Stimulated activated CD8-positive, alpha-beta memory T cell treated with anti-CD3 and anti-CD28 coated beads, Interleukin-4, amount 100 ng/mL, for 1 hour (primary cell): ENCODE measurements around the gene RUNX1.

ENCODE experiments used
- DNase-seq, 2 donors: peaks; one replicate each; pipeline ENCODE4 v3.0.0-alpha.2; 2020; ENCODE audit warnings: low read depth in 2 of 2, low spot score in 1 of 2

The RUNX1 gene

DNA sequence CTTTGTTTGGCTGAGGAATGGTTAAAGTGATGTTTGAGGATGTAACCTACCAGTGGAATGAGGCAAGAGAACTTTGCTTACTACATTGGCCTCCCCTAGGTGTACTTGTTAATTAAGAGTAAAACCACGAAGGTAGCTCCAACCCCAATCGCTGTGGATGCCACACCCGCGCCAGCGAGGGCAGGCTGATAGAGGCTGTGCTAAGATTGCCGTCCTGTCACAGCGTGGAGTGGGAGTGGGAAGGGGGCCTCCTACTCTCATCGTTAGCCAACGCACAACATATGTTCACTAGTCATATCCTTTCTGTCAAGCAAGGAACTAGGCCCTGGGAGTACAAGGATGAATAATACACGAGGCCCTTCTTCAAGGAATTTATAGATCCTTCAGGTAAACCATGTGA lies 99.6 kb downstream of the RUNX1 start:
- DNase-seq = no peak

DNA sequence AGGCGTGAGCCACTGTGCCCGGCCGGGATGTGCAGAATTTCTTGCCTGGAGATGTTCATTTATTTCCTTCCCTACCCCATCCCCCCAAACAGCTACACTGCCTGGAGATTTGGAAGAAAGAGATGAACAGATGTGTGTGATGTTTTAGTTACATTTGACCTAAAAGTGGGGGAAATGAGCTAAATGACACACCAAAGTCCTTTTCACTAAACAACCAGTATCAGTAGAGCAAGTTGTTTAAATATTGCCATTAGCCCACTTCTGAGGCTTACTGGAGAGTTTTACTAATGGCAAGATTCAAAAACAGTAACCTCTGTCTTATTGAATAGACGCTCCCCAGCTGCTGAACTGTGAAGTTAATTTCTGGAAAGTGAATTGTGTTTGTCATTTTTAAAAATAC lies 100.1 kb downstream of the RUNX1 start:
- DNase-seq = no peak

DNA sequence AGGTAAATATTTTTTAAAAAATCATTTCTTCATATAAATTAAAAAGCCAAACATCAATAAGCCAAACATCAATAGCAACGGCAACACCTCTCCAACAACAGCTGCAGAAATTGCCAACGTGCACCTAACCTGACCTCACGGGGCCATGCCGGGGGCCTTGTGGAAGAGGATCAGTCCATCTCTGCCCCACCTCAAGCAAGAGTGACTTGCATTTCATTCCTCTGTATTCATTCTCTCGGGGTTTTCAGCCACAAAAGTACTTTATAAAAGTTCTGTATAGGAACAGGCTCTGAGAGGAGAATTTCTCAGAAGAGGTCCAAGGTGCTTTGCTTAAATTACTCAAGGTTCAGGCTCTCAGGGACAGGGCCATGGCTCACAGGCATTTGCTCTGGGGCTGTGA lies 100.9 kb downstream of the RUNX1 start:
- DNase-seq = no peak

DNA sequence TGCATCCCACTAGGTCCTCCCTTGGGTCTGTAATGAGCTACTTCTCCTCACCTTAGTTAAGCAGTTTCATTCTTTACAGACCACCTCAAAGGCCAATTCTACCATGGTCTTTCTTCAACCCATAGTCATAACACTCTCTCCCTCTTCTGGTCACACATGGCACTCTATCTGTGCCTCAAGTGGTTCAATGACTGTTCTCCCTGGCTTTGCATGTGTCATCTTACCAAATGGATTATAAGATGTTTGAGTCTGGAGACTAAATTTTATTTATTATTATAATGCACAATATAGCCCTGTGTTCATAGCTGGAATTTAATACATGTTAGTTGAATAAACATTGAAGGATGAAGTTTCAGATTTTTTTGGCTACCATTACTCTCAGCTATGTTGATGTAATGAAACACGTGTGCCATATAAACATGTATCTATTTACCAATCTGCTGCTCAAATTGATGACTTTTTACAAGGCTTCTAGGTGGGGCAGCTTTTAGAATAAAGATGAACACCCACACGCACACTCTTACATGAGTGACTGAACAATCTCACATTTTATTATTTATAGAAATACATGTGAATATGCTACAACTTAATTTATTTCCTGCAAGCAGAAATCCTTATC lies 102.1 kb downstream of the RUNX1 start:
- no peak for DNase-seq

DNA sequence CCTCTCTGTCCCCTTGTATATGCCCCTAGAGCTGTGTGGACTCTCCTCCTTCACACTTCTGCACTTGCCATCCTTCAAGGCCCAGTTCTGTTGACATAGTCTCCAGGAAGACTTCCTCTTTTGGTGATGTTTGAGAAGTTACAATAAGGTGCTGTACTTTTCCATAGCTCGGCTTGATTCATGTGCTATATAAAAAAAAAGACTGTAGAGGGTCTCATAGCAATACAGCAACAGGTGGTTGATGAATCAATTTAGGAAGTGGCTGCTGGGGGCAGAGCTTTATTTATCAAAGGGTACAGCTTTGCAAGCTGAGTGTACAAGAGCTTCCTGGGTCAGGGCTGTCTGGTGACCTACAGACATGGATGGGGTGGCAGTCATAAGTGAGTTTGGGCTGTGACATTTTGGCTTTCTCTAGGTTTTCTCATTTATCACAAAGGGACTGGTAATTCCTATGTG lies 102.7 kb downstream of the RUNX1 start:
- no peak for DNase-seq

DNA sequence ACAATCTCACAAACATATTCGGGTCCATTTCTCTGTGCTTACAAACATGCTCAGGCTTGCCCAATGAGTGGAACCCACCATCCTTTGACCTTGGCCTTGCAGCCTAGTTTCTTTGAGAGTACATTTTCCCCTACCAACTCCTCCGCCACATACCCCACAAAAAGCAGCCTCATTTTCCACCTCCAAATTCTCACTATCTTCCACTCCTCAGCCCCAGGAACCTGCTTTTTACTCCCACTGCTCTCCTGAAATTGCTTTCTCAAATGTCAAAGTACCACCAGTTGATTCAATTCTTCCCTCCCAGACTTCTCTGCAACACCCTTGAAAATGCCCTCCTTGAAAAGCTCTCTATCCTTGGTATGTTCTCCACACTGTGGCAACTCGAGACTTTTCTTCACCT lies 103.8 kb downstream of the RUNX1 start:
- no peak for DNase-seq

DNA sequence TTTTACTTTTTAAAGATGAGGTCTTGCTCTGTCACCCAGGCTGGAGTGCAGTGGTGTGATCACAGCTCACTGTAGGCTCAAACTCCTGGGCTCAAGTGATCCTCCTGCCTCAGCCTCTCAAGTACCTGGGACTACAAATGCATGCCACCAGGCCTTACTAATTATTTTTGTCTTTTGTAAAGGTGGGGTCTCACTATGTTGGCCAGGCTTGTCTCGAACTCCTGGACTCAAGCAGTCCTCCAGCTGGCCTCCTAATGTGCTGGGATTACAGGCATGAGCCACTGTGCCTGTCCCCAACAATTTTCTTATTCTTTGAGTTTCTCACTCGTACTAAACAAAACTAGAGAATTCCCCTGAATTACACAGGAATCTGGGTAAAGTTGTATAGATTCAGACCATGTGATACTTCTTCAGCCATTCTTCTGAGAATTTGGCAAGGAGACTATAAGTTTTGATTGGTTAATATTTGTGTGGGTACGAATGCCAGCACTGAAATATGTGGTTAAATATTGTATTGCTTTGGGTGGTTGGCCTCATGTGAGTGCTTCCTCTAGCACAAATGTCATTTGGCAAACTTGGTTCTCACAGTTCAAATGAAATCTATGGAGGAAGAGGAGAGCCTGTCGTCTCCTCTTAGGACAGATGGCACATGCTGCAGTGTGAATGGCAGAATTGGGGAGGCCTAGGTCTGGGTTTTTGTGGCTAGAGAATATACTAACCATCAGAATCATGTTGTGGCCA lies 104.9 kb downstream of the RUNX1 start:
- no peak for DNase-seq

DNA sequence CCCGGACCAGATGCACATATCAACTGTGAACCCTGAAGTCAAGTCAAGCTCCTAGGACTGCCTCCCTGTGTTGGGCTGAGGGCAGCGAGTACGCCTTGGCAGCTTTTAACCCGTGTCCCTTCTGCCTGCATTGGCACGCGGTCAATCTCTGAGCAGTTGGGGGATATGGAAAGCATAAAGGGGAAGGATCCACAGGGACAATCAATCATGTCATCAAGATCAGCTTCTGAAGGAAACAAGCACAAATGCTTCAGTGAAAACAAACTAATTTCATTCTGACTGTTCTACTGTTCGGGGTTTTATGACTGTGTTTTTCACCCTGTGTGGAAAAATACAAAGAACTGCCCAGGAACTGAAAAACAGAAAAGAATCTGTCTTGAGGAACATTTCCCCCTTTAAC lies 106.2 kb downstream of the RUNX1 start:
- DNase-seq = no peak

DNA sequence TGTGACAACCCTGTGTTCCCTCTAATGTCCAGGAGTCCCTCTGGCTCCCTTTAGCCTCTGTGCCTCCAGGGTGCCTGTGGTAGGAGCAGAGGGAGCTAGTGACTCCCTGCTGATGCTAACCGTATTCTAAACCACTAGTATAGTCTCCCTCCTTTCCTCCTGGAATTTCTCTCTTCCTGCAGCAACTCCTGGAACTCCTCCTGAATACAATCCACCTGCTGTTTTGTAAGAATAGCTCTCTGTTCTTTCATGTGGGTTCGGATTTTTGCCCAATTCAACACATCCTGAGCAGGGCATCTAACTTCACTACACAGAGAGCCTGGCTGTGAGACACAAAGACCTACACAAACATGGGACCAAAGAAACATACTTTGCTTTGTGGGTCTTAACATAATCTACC lies 107.9 kb downstream of the RUNX1 start:
- no peak for DNase-seq

DNA sequence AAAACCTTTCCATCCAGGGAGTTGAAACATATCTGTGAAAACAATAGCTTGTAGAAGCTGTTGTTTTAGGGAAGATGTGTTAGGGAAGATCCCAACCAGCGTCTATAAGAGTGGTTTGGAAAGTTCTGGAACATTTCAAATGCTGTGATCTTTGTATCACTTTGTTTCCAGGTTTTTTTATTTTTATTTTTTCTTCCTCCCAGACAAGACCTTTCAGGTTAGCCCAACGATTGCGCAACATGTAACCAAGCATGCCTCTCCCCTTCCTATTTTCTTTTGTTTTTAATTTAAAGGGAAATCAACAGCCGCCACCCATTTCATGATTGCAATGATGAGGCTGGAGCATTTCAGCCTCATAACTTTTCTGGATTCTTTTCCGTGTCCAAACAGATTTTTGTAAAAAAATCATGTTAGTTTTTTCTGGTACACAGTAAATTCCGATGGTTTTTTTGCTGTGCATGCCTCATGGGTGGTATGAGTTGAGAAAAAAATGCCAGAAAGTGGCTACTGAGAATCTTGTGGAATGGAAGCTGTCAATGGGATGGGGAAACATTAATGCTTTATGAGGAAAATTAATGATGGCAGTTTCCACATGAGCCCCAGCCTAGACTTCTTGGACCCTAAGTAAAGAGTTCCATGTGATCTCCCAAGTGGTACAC lies 109.3 kb downstream of the RUNX1 start:
- no peak for DNase-seq

DNA sequence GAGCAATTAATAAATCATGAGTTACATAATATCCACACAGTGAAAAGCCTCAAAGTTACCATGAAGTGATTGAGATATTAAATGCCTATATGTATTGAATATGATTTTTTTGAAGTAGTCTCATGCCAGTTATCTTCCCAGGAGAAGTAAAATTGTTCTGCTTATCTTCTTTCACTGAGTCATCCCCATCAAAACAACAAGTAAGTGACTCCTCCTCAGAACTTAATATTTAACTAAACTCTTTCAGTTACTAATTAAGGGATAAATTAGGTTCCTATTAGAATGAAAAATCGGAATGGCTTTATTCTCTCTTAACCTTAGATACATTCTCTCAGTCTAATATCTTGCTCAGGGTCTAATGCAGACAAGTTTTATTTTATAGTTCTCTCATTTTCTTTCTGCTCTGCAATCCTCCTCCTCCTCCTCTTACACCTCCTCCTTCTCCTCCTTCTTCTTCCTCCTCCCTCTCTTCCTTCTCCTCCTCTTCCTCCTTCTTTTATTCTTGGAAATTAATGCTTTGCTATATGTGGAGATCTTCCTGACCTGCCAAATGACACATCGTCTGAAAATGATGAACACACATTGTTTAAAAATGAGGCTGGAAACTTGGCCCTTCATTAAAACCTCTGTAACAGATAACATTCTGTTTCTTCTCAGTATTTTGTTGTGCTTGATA lies 110.9 kb downstream of the RUNX1 start:
- DNase-seq = no peak

DNA sequence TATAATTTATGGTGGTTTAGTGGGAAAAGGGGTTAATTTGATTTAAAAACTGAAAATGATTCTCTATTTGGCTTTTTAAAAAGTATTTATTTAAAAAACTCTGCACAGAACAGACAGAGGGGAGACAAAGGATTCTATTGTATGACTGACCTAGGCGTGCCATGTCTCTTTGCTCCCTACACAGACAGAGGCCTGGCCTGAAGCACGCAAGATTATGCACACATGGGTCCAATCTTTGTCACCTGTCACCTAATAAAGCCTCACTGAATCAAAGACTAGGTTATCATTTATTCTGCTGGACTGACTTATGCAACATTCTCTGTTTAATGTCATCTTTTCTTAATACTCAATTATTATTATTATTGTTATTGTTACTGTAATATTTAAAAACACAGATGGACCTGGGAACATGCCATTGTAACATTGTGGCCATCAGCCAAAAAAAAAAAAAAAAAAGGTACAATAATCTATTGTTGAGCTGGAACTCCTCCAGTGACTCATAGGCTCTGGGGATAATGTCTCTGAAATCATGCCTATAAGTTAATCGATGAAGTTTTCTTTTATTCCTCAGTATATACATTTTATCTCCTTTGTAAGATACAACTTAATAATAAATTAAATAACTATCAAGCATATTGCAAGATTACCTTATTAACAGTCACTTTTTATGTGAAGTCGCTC lies 112.1 kb downstream of the RUNX1 start:
- no peak for DNase-seq

DNA sequence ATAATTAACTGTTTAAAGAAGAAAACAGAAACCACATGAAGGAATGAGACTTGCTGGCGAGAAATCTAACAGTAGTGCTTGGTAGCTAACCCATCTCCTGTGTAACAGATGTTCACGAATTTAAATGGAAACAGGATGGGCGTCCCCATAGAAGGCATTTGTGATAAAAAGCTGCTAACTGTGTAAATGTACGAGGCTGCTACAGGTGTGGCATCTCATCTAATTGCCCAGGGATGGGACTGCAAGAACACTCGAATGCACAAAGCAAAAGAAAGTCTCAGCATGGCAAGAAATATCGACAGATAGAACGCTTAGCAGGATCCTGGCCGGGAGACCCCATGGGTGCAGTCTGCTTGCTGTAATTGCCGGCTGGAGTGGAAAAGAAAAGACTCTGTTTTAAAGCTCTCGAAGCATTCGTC lies 112.7 kb downstream of the RUNX1 start:
- DNase-seq = no peak

DNA sequence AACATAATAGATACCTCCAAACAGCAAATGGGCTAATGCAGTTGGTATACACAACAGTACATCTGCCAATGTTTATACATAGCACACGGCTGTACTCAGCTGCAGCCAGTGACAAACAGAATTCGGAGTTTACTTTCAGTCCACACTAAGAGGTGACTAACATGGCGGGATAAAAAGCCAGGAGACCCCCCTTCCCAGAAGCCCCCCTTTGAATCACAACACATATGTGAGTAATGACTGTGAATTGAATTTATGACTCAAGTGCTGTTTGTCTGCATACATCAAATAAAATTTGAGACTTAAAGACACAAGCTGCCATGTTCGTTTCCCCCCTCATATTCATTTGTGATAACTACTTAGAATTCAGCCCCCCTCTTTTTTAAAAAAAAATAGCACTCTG lies 113.2 kb downstream of the RUNX1 start:
- no peak for DNase-seq

DNA sequence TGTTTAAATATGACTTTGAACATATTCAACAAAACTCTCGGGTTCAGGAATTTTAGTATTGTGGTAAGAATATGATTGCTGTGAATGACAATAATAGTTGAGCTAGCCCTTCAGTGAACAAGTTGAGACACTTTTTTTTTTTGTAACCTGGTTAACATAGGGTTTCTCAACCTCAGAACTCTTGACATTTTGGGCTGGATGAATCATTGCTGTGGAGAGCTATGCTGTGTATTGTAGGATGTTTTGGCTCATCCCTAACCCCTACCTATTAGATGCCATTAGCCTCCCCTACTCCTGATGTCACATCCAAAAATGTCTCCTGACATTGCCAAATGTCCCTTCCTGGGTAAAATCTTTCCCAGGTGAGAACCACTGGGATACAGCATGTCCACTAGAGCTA lies 113.7 kb downstream of the RUNX1 start:
- DNase-seq = no peak

DNA sequence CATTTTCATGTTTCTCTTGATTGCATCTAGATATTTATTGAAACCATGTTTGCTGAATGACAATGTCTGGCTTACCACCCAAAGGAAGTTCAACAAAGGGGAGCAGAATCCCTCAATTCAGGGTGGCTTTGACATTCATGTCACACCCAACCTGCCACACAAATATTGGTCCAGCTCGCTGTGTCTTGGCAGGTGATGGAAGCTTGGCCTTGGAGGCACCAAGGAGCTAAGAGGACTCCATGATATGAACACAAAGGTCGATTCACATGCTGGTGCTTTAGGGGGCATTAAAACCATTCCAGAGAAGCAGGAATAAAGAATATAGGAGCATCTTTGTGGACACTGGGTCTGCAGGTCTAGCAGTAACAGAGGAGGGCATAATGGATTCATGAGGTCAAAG lies 114.8 kb downstream of the RUNX1 start:
- DNase-seq = no peak

DNA sequence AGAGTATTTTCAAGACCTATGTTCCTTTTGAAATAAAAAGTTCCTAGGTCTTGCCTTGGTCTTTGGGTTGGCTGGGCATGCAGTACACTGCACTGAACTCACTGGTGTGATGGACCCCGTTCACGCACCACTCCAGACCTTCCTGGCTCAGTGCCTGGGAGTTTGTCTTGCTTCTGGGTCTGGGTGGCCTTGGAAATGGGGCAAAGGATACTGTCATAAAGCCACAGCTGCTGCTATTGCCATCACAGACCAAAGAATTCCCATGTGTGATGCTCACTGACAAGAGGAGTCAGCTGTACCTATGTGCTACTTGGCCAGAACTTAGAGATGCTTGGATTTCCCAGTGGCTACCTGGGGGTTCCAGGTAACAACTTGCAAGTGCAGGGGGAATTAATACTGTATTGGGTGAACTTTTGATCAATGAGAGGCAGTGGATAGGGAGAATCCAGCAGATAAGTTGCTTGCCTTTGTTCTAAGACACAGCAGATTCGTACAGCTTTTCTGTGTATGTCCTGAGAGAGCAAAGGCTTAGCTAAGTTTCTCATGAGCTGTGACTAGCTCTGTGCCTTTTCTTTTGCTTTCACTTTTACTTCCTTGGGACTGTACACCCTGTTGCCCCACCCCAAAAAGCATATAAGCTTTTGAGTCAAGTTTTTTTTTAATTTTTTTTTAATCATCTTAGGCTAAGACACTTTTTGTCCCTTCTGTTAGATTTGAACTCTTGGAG lies 115.3 kb downstream of the RUNX1 start:
- no peak for DNase-seq

DNA sequence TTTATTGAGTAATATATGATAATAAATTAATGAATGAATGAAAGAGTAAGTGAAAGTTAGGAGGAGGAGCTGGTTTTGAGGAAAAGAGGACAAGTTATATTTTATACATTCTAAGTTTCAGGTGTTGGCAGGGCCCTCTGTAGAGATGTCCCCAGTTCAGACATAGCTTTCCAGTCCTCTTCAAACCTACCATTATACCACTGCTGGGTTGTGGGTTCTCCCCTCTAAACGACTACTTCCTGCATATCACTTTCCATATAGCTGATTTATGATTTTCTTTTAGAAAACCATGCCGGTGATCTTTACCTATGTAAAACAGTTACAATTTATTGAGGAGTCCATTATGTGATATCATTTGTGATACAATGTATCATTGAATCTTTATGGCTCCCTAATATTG lies 116.9 kb downstream of the RUNX1 start:
- no peak for DNase-seq

DNA sequence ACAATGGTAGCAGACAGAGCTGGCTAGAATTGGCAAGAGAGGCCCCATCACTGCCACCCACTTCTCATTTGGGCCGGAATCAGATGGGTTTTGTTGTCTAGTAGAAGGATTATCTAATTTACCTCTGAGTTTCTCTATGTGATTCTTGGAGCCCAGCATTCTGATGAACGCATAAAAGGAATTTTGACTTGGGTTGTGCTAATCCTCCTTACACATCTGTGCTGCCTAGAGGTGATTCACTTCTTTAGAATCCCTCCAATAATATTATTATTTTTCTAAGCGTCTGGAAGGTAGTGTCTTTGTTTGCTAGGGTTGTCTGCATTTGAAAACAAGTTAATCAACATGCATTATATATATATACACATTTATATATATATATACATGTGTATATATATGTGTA lies 118.1 kb downstream of the RUNX1 start:
- DNase-seq = no peak

DNA sequence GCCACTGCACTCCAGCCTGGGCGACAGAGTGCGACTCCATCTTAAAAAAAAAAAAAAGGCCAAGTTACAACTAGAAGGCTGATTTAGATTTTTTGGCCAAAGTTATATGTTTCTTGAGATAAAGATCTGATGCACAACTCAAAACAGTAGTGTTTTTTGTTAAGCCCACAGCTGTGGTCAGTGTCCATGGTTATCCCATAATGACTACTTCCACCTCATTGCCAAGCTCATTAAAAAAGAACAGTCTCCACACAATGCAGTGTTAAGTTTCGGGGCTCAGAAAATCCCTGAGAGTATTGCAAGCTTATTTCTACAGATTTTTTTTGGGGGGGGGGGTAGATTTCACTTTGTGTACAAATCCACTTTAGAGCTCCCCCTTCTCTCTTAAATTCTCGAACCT lies 120.5 kb downstream of the RUNX1 start:
- no peak for DNase-seq

DNA sequence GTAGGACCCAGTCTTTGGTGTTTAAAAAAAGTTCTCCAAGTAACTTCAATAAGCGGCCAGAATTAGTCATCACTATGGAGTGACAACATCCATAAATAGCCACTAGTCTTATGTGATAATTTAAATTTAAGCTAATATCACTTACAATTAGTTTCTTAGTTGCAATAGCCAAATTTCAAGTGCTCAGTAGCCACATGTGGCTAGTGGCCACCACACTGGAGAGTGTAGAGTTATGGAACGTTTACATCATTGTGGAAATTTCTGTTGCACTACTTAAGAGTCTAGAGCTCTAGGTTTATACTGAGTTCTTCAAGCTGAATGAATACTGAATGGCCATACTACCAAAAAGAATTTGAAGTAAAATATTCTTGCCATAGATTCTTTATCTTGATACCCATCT lies 121.1 kb downstream of the RUNX1 start:
- no peak for DNase-seq
